ENCODE results near the gene B3GAT2.

B3GAT2 gene

GRCh38 chr6:70894001-70894400 is 62.9 kb downstream of the B3GAT2 start:
- no peak for DNase-seq (ENCODE audit: low spot score)

GRCh38 chr6:70889270-70889669 is 67.6 kb downstream of the B3GAT2 start:
- no peak for DNase-seq (ENCODE audit: low spot score)

- no peak for DNase-seq (ENCODE audit: low spot score)
Measured at GRCh38 chr6:70886661-70887060, 70.2 kb downstream of the B3GAT2 start.

GRCh38 chr6:70886071-70886470 is 70.8 kb downstream of the B3GAT2 start:
- DNase-seq (ENCODE audit: low spot score) = no peak

- peak; percentile 81 for DNase-seq (ENCODE audit: low spot score)
Measured at GRCh38 chr6:70884074-70884983, 72.5 kb downstream of the B3GAT2 start.

GRCh38 chr6:70879496-70879895 is 77.4 kb downstream of the B3GAT2 start:
- DNase-seq (ENCODE audit: low spot score) = no peak

GRCh38 chr6:70874181-70874913 is 82.5 kb downstream of the B3GAT2 start:
- DNase-seq (ENCODE audit: low spot score) = no peak

GRCh38 chr6:70872469-70872868 is 84.4 kb downstream of the B3GAT2 start:
- DNase-seq (ENCODE audit: low spot score) = no peak

GRCh38 chr6:70864401-70864800 is 92.5 kb downstream of the B3GAT2 start:
- DNase-seq (ENCODE audit: low spot score) = no peak

- no peak for DNase-seq (ENCODE audit: low spot score)
Measured at GRCh38 chr6:70863343-70863742, 93.5 kb downstream of the B3GAT2 start.

GRCh38 chr6:70860920-70861319 is 95.9 kb downstream of the B3GAT2 start:
- no peak for DNase-seq (ENCODE audit: low spot score)

GRCh38 chr6:70860045-70860444 is 96.8 kb downstream of the B3GAT2 start:
- DNase-seq (ENCODE audit: low spot score) = no peak

- DNase-seq (ENCODE audit: low spot score) = peak; percentile 71
Measured at GRCh38 chr6:70857387-70858077, 99.3 kb downstream of the B3GAT2 start.

GRCh38 chr6:70852667-70853246 is 104.1 kb downstream of the B3GAT2 start:
- DNase-seq (ENCODE audit: low spot score) = no peak

- DNase-seq (ENCODE audit: low spot score) = no peak
Measured at GRCh38 chr6:70849348-70850069, 107.4 kb downstream of the B3GAT2 start.

GRCh38 chr6:70847106-70848084 is 109.5 kb downstream of the B3GAT2 start:
- no peak for DNase-seq (ENCODE audit: low spot score)

GRCh38 chr6:70846207-70846835 is 110.5 kb downstream of the B3GAT2 start:
- DNase-seq (ENCODE audit: low spot score) = no peak

- DNase-seq (ENCODE audit: low spot score) = no peak
Measured at GRCh38 chr6:70844301-70844700, 112.6 kb downstream of the B3GAT2 start.

- DNase-seq (ENCODE audit: low spot score) = peak; percentile 11
Measured at GRCh38 chr6:70843328-70843918, 113.4 kb downstream of the B3GAT2 start.
